Liver (tissue), 9 donors: ENCODE data around the gene KRT4. TPM values are rescaled to one million over a fixed set of nuclear protein-coding genes. Genes with fewer than 3 reads are reported as not detected.
"Not testable (repeated sequence)": the region's sequence is repeated elsewhere in the genome, so short reads cannot be mapped to it uniquely, and the experiment has no call there.

Source experiments
- DNase-seq: peaks from one replicate; pipeline ENCODE4 v3.0.0-alpha.2; 2017; ENCODE audit warnings: low spot score
- H3K27ac ChIP-seq, 2 donors: one replicate each; pipeline ENCODE4 v1.7.0; 2013; ENCODE audit warnings: inconsistent platforms in 2 of 2, low read length in 2 of 2, control low read depth in 1 of 2, low read depth in 1 of 2, mild to moderate bottlenecking in 1 of 2
- H3K27me3 ChIP-seq, 4 donors: one replicate each; pipeline versions ENCODE4 v1.6.1 to v1.7.0; 2013; ENCODE audit warnings: low read length in 3 of 4, inconsistent platforms in 1 of 4, mild to moderate bottlenecking in 1 of 4, moderate library complexity in 1 of 4; ENCODE audit not compliant: control insufficient read depth in 4 of 4, insufficient read depth in 4 of 4
- H3K36me3 ChIP-seq, 4 donors: one replicate each; pipeline versions ENCODE4 v1.6.1 to v1.7.0; 2013; ENCODE audit warnings: low read length in 3 of 4, mild to moderate bottlenecking in 3 of 4, low read depth in 1 of 4, moderate library complexity in 1 of 4; ENCODE audit not compliant: control insufficient read depth in 4 of 4, insufficient read depth in 3 of 4
- H3K4me1 ChIP-seq, 4 donors: one replicate each; pipeline versions ENCODE4 v1.6.1 to v1.7.0; 2013; ENCODE audit warnings: low read length in 3 of 4, mild to moderate bottlenecking in 3 of 4, moderate library complexity in 1 of 4; ENCODE audit not compliant: control insufficient read depth in 4 of 4, insufficient read depth in 4 of 4
- H3K4me3 ChIP-seq, 3 donors: one replicate each; pipeline versions ENCODE4 v1.6.1 to v1.7.0; 2013; ENCODE audit warnings: low read length in 3 of 3, control low read depth in 1 of 3, low read depth in 1 of 3, mild to moderate bottlenecking in 1 of 3
- H3K9ac ChIP-seq, 2 donors: one replicate each; pipeline ENCODE4 v1.7.0; 2013; ENCODE audit warnings: low read length in 2 of 2, mild to moderate bottlenecking in 2 of 2, moderate library complexity in 2 of 2, control low read depth in 1 of 2, low read depth in 1 of 2
- H3K9me3 ChIP-seq, 4 donors: one replicate each; pipeline versions ENCODE4 v1.6.1 to v1.7.0; 2013; ENCODE audit warnings: low read length in 3 of 4; ENCODE audit not compliant: control insufficient read depth in 4 of 4
- ATF3 ChIP-seq: IDR thresholded peaks from 2 replicates; pipeline ENCODE4 v1.6.1; 2016; ENCODE audit warnings: antibody characterized with exemption
- EGR1 ChIP-seq, 2 donors: IDR thresholded peaks; 2 replicates each; pipeline ENCODE4 v1.6.1; 2016 to 2018; ENCODE audit warnings: antibody characterized with exemption in 2 of 2, low read depth in 2 of 2
- FOXA1 ChIP-seq: IDR thresholded peaks from 2 replicates; pipeline ENCODE4 v1.6.1; 2016; ENCODE audit warnings: antibody characterized with exemption
- FOXA2 ChIP-seq: IDR thresholded peaks from 2 replicates; pipeline ENCODE4 v1.6.1; 2016; ENCODE audit warnings: antibody characterized with exemption
- GABPA ChIP-seq, 2 donors: IDR thresholded peaks in 1 of 2; conservative IDR thresholded peaks in 1 of 2; 2 replicates each; pipeline ENCODE4 v1.6.1; 2016; ENCODE audit warnings: antibody characterized with exemption in 2 of 2, mild to moderate bottlenecking in 1 of 2, moderate library complexity in 1 of 2
- HNF4A ChIP-seq, 2 donors: conservative IDR thresholded peaks; 2 replicates each; pipeline ENCODE4 v1.6.1; 2016; ENCODE audit warnings: antibody characterized with exemption in 2 of 2, mild to moderate bottlenecking in 2 of 2
- HNF4G ChIP-seq: IDR thresholded peaks from 2 replicates; pipeline ENCODE4 v1.6.1; 2016; ENCODE audit warnings: antibody characterized with exemption
- JUND ChIP-seq, 2 donors: IDR thresholded peaks; 2 replicates each; pipeline ENCODE4 v1.6.1; 2016; ENCODE audit warnings: antibody characterized with exemption in 2 of 2
- MAX ChIP-seq: IDR thresholded peaks from 2 replicates; pipeline ENCODE4 v1.6.1; 2016; ENCODE audit warnings: antibody characterized with exemption
- NR2F2 ChIP-seq: IDR thresholded peaks from 2 replicates; pipeline ENCODE4 v1.6.1; 2016; ENCODE audit warnings: antibody characterized with exemption
- REST ChIP-seq: IDR thresholded peaks from 2 replicates; pipeline ENCODE4 v1.6.1; 2016; ENCODE audit warnings: antibody characterized with exemption, mild to moderate bottlenecking
- SP1 ChIP-seq: IDR thresholded peaks from 2 replicates; pipeline ENCODE4 v1.6.1; 2018; ENCODE audit warnings: antibody characterized with exemption, mild to moderate bottlenecking
- TAF1 ChIP-seq: conservative IDR thresholded peaks from 2 replicates; pipeline ENCODE4 v1.6.1; 2016; ENCODE audit warnings: antibody characterized with exemption, mild to moderate bottlenecking
- YY1 ChIP-seq: IDR thresholded peaks from 2 replicates; pipeline ENCODE4 v1.6.1; 2016; ENCODE audit warnings: antibody characterized with exemption, mild to moderate bottlenecking
- ZBTB33 ChIP-seq: IDR thresholded peaks from 2 replicates; pipeline ENCODE4 v1.6.1; 2016; ENCODE audit warnings: antibody characterized with exemption
- WGBS: extraction: QIAGEN DNeasy Blood & Tissue Kit; methylation state at CpG from one replicate; pipeline ENCODE4 v1.1.7; 2013; 5-methylcytosine and 5-hydroxymethylcytosine counted together
- polyA plus RNA-seq, 2 donors: library from polyadenylated mRNA; stranded (reverse) in 1 of 2; unstranded in 1 of 2; fragments of 200-250 nt in 1 of 2; fragments of >200 nt in 1 of 2; fragmentation: Nextera tagmentation in 1 of 2; extraction: Ambion mirVana in 1 of 2; gene quantifications; one replicate each; pipeline versions ENCODE4 v1.2.1 to v1.2.3, GENCODE V29; 2013 to 2015
- total RNA-seq, 2 donors: library from RNA; depleted of rRNA; stranded (reverse); fragments of >200 nt; gene quantifications; one replicate each; pipeline ENCODE4 v1.2.3, GENCODE V29; 2014
- donor health status: healthy.
- donor health status: healthy.
- donor health status: healthy.
- donor health status: healthy.
- donor health status: healthy.

Gene KRT4
- total and polyA plus RNA-seq, 4 donors, result 0.05 to 0.23 TPM; not detected in 2

- no peaks in the 10 kb centered on the region for H3K4me1 ChIP-seq
- no peak overlapping the region for H3K4me3 ChIP-seq
- no peaks in the 10 kb centered on the region for H3K9me3 ChIP-seq
- no peak for TF ChIP-seq HNF4A (conservative IDR thresholded peaks at IDR 0.05)
- TF ChIP-seq SP1, result no peak
- TF ChIP-seq ZBTB33, result no peak
- no peak for TF ChIP-seq GABPA (IDR thresholded peaks at IDR 0.05 in 1 of 2, conservative IDR thresholded peaks at IDR 0.05 in 1 of 2)
- no peak for TF ChIP-seq FOXA2
- DNase-seq, result no peak
- H3K36me3 ChIP-seq, result no peaks in the 10 kb centered on the region
- no peaks in the 10 kb centered on the region for H3K27me3 ChIP-seq
- H3K27ac ChIP-seq, result no peak overlapping the region
- 91% methylated on average over 3 of the region's 3 CpGs for WGBS
- no peak overlapping the region for H3K9ac ChIP-seq
Observed at GRCh38 chr12:52796429-52796794, 17.5 kb downstream of the KRT4 start.

GRCh38 chr12:52795694-52796428, 18.1 kb downstream of the KRT4 start, which contains the start of gene KRT3:
Gene KRT3, minus strand, starts transcription at chr12:52796117. Its CDS starts 75 bp downstream, at chr12:52796042.
- H3K27ac ChIP-seq, result no peak within 1 kb of the TSS
- DNase-seq, result no peak
- TF ChIP-seq FOXA1, result no peak
- TF ChIP-seq NR2F2, result no peak
- TF ChIP-seq TAF1, result no peak
- TF ChIP-seq EGR1 (IDR thresholded peaks at IDR 0.05; ENCODE audit: low read depth in 2 of 2), result no peak
- no peak for TF ChIP-seq HNF4G
- TF ChIP-seq JUND (IDR thresholded peaks at IDR 0.05), result no peak
- TF ChIP-seq HNF4A (conservative IDR thresholded peaks at IDR 0.05), result no peak
- TF ChIP-seq FOXA2, result no peak
- TF ChIP-seq ZBTB33, result no peak
- TF ChIP-seq YY1, result no peak
- no peak for TF ChIP-seq SP1
- no peak for TF ChIP-seq REST
- TF ChIP-seq ATF3, result no peak
- no peak for TF ChIP-seq MAX
- H3K4me3 ChIP-seq, result no peak within 1 kb of the TSS
- no peaks in the 10 kb centered on the region for H3K4me1 ChIP-seq
- no peak within 1 kb of the TSS for H3K9ac ChIP-seq
- 91% methylated on average over 17 of the region's 17 CpGs for WGBS
- H3K9me3 ChIP-seq, result no peaks in the 10 kb centered on the region
- H3K27me3 ChIP-seq, result no peaks in the 10 kb centered on the region
- H3K36me3 ChIP-seq, result no peaks in the 10 kb centered on the region

- 96% methylated on average over 2 of the region's 2 CpGs for WGBS
- H3K4me3 ChIP-seq, H3K36me3 ChIP-seq, H3K4me1 ChIP-seq, H3K27ac ChIP-seq, H3K9ac ChIP-seq, DNase-seq, H3K27me3 ChIP-seq, H3K9me3 ChIP-seq: not testable (repeated sequence)
Observed at GRCh38 chr12:52795332-52795674, 18.6 kb downstream of the KRT4 start.
